DOHH2 (cell line): ENCODE data around the gene MRPL44.

ENCODE experiments used
- EZH2phosphoT487 ChIP-seq: fragments of 200-600 bp; sonication (generic); IDR thresholded peaks from 2 replicates; pipeline ENCODE4 v1.6.1; 2017; ENCODE audit warnings: borderline replicate concordance, mild to moderate bottlenecking, antibody characterized with exemption, low read length, moderate library complexity, mixed read lengths
- TF ChIP-seq, protein P1 (sequence below): fragments of 200-600 bp; sonication (generic); IDR thresholded peaks from one replicate; pipeline ENCODE4 v1.5.1; 2014; ENCODE audit warnings: antibody characterized with exemption, mild to moderate bottlenecking, low read depth, low read length; ENCODE audit not compliant: poor library complexity, severe bottlenecking

DNA sequence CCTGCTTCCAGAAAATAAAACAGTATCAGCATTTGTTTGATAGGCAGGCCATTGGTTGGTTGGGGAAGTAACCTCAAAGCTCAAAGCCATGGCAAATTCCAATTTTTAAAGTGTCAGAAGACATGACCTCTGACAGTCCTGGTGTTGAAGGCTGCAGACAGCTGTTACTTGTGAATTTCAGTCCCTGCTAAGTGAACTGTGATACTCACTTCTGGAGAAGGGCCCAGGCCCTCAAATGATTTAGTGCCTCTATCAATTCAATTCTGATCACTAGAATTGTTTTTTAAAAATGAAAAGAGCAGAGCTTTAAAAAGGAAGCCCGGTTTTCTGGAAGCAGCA lies 23.1 kb downstream of the MRPL44 start:
- TF ChIP-seq, protein P1, sequence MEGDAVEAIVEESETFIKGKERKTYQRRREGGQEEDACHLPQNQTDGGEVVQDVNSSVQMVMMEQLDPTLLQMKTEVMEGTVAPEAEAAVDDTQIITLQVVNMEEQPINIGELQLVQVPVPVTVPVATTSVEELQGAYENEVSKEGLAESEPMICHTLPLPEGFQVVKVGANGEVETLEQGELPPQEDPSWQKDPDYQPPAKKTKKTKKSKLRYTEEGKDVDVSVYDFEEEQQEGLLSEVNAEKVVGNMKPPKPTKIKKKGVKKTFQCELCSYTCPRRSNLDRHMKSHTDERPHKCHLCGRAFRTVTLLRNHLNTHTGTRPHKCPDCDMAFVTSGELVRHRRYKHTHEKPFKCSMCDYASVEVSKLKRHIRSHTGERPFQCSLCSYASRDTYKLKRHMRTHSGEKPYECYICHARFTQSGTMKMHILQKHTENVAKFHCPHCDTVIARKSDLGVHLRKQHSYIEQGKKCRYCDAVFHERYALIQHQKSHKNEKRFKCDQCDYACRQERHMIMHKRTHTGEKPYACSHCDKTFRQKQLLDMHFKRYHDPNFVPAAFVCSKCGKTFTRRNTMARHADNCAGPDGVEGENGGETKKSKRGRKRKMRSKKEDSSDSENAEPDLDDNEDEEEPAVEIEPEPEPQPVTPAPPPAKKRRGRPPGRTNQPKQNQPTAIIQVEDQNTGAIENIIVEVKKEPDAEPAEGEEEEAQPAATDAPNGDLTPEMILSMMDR, result no peak
- TF ChIP-seq EZH2phosphoT487, result no peak
